ENCODE results near the gene EEF2.
"Not testable (repeated sequence)": the region's sequence is repeated elsewhere in the genome, so short reads cannot be mapped to it uniquely, and the experiment has no call there.

EEF2 gene

DNA sequence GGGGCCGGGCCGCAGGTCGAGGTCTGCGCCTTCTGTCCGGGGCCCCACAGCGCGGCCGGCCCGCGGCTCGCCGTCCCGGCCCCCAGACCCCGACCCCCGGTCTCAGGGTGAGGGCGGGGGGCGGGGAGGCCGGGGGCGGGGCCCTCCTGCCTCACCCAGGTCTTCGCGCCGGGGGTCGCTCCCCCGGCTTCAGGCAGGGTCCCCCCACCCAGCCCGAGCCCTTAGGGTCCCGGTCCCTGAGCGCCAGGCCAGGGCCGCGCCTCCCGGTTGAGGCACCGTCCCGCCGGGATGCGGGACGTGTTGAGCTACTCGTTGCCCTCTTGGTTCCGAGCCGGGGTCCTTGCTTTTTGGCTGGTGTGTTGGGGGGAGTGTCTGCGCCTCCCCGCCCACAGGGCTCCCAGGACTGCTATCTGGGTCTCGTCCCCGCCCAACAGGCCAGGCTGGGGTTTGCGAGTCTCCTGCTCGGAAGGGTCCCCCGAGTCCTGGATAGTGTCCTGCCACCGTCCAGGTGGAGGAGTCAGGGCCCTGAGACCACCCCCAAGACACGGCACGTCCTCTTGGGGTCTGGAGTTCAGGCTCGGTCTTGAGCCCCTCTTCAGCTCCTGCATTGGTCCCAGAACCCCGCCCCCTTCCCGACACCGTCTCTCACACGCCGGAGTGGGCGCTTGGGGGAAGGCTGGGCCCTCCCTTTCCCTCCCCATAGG lies 22.7 kb upstream of the EEF2 start:
- H3K4me3 Mint-ChIP-seq: peak overlapping the region; percentile 92
- no peaks in the 10 kb centered on the region for H3K9me3 Mint-ChIP-seq
- H3K27me3 Mint-ChIP-seq: no peaks in the 10 kb centered on the region
- H3K27ac Mint-ChIP-seq: peak overlapping the region; percentile 82
- H3K36me3 Mint-ChIP-seq: peaks cover 4% of the 10 kb centered on the region
- peaks cover 38% of the 10 kb centered on the region for H3K4me1 Mint-ChIP-seq

DNA sequence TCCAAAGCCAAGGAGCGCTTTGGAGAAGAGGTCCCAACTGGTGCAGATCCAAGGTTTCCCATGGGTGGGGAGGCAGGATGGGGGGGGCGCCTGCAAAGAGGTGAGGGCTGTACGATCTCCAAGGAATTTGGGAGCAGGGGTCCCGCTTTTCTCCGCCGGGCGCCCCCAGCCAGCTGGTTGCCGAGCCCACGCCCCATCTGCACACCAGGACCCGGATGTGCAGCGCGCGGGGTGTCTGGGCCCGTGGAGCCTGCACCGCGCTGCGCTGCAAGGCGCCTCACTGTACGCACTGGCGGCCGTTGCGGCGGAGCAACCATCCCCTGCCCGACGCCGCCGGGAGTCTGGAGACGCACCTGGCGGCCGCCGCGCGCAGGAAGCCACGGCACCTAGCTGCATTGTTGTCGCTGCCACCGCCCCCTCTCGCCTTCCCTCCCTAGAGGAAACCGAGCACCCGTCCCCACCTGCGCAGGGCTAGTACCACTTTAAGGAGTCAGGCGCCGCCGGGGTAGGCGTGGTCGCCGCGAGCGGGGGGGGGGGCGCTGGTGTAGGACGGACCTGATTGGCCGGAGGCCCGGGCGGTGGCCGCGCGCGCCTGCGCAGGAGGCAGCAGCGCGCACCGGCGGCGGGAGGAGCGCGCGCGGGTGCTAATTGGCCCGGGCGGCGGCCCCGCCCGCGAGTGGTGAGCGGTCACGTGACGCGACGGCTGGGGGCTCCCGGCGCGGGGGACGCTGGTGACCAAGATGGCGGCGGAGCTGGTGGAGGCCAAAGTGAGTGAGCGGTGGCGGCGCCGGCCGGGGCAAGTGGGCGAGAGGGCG lies 22.0 kb upstream of the EEF2 start, which contains the start of gene PIAS4:
TSS of gene PIAS4 (plus strand) at position 716 of the 815 bp plus-strand sequence. CDS start at position 741, 25 bp downstream.
- Mint-ChIP-seq H3K4me3 (peak within 1 kb of the TSS; percentile 92), H3K9me3 (no peaks in the 10 kb centered on the region), H3K4me1 (peaks cover 32% of the 10 kb centered on the region), H3K27me3 (no peaks in the 10 kb centered on the region), H3K36me3 (no peaks in the 10 kb centered on the region), H3K27ac (peak within 1 kb of the TSS; percentile 82)

DNA sequence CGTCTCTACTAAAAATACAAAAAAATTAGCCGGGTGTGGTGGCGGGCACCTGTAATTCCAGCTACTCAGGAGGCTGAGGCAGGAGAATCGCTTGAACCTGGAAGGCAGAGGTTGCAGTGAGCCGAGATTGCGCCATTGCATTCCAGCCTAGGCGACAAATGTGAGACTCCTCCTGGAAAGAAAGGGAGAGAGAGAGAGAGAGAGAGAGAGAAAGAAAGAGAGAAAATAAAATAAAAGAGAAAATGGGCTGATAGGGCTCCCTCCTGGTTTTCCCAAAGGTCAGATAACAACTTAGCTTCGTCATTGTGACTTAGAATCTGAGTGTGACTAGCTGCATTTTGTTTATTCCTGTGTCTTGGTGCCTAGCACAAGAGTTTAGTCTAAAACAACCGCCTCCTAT lies 20.2 kb upstream of the EEF2 start:
- H3K36me3 Mint-ChIP-seq, H3K9me3 Mint-ChIP-seq, H3K27me3 Mint-ChIP-seq, H3K27ac Mint-ChIP-seq: not testable (repeated sequence)
- Mint-ChIP-seq H3K4me3 (peak overlapping the region; percentile 19), H3K4me1 (peaks cover 22% of the 10 kb centered on the region)

DNA sequence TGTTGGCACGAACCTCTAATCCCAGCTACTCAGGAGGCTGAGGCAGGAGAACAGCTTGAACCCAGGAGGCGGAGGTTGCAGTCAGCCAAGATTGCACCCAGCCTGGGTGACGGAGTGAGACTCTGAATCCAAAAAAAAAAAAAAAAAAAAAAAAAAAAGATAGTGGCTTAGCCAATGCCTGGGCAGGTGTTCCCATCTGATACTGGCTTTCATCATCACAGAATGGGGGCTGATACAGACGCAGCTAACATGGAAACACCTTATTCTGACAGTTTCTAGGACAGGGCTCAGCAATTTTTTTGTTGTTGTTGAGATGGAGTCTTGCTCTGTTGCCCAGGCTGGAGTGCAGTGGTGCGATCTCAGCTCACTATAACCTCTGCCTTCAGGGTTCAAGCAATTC lies 15.5 kb upstream of the EEF2 start:
- not testable (repeated sequence) for H3K27ac Mint-ChIP-seq, H3K36me3 Mint-ChIP-seq, H3K4me3 Mint-ChIP-seq, H3K27me3 Mint-ChIP-seq, H3K9me3 Mint-ChIP-seq, H3K4me1 Mint-ChIP-seq

DNA sequence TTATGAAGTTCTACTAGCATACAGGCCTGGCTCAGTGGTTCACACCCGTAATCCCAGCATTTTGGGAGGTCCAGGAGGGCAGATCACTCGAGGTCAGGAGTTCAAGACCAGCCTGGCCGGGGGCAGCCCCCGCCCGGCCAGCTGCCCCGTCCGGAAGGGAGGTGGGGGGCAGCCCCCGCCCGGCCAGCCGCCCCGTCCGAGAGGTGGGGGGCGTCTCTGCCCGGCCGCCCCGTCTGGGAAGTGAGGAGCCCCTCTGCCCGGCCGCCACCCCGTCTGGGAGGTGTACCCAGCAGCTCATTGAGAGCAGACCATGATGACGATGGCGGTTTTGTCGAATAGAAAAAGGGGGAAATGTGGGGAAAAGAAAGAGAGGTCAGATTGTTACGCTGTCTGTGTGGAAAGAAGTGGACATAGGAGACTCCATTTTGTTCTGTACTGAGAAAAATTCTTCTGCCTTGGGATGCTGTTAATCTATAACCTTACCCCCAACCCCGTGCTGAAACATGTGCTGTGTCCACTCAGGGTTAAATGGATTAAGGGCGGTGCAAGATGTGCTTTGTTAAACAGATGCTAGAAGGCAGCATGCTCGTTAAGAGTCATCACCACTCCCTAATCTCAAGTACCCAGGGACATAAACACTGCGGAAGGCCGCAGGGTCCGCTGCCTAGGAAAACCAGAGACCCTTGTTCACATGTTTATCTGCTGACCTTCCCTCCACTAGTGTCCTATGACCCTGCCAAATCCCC lies 13.6 kb upstream of the EEF2 start:
- H3K4me3 Mint-ChIP-seq, H3K4me1 Mint-ChIP-seq, H3K9me3 Mint-ChIP-seq, H3K36me3 Mint-ChIP-seq, H3K27ac Mint-ChIP-seq, H3K27me3 Mint-ChIP-seq: not testable (repeated sequence)

DNA sequence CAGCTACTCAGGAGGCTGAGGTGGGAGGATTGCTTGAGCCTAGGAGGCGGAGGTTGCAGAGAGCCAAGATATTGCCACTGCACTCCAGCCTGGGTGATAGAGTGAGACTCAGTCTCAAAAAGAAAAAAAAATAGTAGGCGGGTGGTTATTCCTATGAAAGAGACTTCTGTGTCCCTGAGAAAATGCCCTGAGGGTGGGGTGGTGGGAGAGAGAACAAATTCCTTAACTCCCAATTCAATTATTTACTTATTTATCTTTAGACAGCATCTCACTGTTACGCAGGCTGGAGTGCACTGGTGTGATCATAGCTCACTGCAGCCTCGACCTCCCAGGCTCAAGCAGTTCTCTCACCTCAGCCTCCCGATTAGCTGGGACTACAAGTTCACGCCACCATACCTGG lies 10.3 kb upstream of the EEF2 start:
- Mint-ChIP-seq H3K4me3 (no peak overlapping the region), H3K9me3 (no peaks in the 10 kb centered on the region), H3K27ac (no peak overlapping the region), H3K36me3 (no peaks in the 10 kb centered on the region), H3K27me3 (no peaks in the 10 kb centered on the region), H3K4me1 (peaks cover 6% of the 10 kb centered on the region)

DNA sequence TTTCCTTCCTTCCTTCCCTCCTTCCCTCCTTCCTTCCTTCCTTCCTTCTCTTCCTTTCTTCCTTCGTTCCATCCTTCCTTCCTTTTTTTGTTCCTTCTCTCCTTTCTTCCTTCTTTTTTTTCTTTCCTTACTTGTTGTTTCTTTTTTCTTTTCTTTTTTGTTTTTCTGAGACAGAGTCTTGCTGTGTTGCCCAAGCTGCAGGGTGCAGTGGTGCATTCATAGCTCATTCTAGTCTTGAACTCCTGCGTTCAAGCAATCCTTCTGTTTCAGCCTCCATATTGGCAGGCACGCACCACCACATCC lies 5.5 kb upstream of the EEF2 start:
- H3K4me1 Mint-ChIP-seq: peaks cover 24% of the 10 kb centered on the region
- peak overlapping the region; percentile 92 for H3K27ac Mint-ChIP-seq
- H3K36me3 Mint-ChIP-seq: no peaks in the 10 kb centered on the region
- H3K9me3 Mint-ChIP-seq: no peaks in the 10 kb centered on the region
- H3K4me3 Mint-ChIP-seq: peak overlapping the region; percentile 23
- H3K27me3 Mint-ChIP-seq: no peaks in the 10 kb centered on the region

DNA sequence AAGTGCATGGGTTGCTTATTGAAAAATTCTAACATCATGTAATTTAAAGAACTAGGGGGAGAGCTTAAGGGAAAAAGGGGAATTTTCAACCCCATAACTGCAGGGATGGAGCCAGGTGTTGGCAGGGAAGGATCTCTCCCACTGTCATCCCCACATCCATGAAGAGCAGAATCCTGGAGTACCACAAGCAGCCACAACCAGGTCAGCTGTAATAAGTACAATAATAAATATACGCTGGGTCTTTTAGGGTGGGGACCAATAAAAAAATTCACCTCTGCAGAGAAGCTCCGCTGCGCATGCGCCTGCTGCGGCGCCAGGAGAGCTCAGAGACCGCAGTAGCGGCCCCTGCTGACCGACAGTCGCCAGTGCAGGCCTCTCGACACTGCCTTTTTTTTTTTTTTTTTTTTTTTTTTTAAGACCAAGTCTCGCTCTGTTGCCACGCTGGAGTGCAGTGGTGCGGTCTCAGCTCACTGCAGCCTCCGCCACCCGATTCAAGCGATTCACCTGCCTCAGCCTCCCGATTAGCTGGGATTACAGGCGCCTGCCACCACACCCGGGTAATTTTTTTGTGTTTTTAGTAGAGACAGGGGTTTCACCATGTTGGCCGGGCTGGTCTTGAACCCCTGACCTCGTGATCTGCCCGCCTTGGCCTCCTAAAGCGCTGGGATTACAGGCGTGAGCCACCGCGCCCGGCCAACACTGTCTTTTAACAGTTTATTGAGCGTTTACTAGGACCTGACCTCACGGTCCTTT lies 2.5 kb upstream of the EEF2 start:
- peaks cover 38% of the 10 kb centered on the region for H3K4me1 Mint-ChIP-seq
- no peaks in the 10 kb centered on the region for H3K9me3 Mint-ChIP-seq
- H3K27ac Mint-ChIP-seq: peak overlapping the region; percentile 46
- H3K4me3 Mint-ChIP-seq: peak overlapping the region; percentile 78
- peaks cover 22% of the 10 kb centered on the region for H3K36me3 Mint-ChIP-seq
- H3K27me3 Mint-ChIP-seq: no peaks in the 10 kb centered on the region

DNA sequence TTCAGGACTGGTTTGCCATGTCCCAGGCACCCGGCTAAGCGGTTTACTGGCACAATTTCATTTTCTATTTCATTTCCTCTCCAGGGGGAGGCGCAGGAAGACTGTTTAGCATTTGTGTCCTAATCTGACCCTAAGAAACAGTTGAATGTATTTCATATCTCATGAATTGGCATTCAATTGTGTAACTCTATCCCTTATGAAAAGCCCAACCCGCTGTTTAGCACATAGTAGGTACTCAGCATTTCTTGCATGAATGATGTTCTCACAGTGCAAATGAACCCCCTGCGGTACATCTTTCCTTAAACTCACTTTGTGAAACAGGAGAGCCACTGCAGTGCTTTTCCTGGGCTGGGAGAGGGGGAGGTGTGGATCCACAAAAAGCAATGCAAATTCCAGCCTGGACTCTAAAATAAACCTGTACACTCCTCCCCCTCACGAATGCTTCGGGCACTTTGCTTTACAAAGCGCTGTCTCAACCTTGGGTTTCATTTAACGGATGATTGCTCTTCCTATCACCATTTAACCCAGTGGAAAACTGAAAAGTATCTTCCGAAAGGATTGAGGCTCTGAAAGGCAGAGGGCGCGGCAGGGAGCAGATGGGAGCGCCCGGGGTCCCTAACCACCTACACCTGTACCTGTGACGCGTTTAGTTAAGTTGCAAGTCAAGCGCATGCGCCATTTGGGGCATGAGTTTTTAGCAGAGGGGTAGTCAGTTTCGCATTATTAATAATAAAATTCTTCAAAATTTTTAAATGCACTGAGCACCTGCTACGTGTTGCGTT lies 1.2 kb upstream of the EEF2 start:
- peak overlapping the region; percentile 98 for H3K4me3 Mint-ChIP-seq
- H3K36me3 Mint-ChIP-seq: peaks cover 25% of the 10 kb centered on the region
- H3K27ac Mint-ChIP-seq: peak overlapping the region; percentile 89
- no peaks in the 10 kb centered on the region for H3K9me3 Mint-ChIP-seq
- H3K4me1 Mint-ChIP-seq: peaks cover 46% of the 10 kb centered on the region
- H3K27me3 Mint-ChIP-seq: no peaks in the 10 kb centered on the region

DNA sequence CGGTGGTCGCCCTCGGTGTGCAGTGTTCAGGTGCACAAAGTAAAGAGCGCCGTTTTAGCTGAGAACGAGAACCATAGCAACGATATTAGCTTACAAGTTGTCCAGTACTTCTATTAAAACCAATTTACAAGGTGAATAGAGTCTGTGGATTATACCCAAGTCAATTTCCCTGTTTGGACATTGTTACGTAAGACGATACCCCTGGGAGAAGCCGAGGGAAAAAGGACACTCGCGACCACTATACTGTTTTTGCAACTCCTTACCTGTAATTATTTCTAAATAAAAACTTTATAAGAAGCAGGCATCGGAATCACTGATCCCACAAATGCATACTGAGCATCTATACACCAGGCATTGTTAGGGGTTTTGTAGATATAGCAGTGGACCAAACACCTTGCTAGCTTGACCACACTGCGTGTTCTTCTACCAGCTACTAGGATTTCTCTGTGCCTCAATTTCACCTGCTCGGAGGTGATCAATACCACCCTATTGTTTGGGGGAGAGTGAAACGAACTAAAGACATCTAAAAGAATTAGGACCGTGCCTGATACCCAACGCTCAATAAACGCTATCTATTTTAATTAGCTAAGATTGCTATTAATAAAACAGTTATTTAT lies 488 bp upstream of the EEF2 start:
- Mint-ChIP-seq H3K4me3 (peak overlapping the region; percentile 98), H3K9me3 (no peaks in the 10 kb centered on the region), H3K27ac (peak overlapping the region; percentile 98), H3K36me3 (peaks cover 28% of the 10 kb centered on the region), H3K4me1 (peaks cover 50% of the 10 kb centered on the region), H3K27me3 (no peaks in the 10 kb centered on the region)

DNA sequence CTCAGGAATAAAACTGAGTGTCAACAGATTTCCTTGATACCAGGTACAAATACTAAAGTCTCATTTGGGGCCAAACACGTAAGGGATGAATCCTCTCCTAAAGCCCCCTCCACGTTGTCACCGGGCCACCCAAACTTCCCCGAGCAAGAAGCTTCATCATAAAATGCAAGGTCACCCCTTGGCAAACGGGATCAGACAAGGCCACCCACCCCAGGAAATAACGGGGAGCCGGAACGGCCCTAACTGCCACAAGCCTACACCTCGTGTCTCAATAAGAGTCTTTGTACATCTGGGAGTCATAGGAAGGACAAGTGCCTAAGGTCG lies 717 bp downstream of the EEF2 start:
- Mint-ChIP-seq H3K36me3 (peaks cover 29% of the 10 kb centered on the region), H3K4me1 (peaks cover 48% of the 10 kb centered on the region), H3K27me3 (no peaks in the 10 kb centered on the region), H3K9me3 (no peaks in the 10 kb centered on the region), H3K27ac (peak overlapping the region; percentile 98), H3K4me3 (peak overlapping the region; percentile 98)

DNA sequence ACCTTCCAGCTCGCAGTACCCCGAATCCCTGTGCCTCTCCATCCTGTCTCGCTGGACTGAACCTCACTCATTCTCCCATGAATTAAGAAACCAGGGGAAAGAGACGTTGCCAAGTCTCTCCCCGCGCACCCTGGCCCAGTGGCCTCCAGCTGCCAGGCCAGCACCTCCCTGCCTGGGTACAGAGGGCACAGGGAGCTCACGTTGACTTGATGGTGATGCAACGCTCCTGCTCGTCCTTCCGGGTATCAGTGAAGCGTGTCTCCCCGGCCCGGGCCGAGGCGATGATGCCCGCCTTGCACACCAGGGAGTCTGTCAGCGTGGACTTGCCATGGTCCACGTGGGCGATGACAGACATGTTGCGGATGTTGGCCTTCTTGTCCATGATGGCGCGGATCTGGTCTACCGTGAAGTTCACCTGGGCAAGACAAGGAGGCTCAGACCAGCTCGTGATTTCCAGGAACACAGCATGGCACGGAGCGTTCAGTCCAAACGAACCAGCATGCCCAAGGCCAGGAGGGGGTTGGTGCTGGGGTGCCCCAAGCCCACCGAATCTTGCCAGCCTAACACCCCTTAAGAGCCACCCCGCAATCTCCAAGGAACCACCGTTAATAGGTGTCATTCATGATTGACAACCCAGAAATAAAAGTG lies 1.2 kb downstream of the EEF2 start:
- H3K4me3 Mint-ChIP-seq: peak overlapping the region; percentile 98
- H3K27me3 Mint-ChIP-seq: no peaks in the 10 kb centered on the region
- H3K4me1 Mint-ChIP-seq: peaks cover 51% of the 10 kb centered on the region
- no peaks in the 10 kb centered on the region for H3K9me3 Mint-ChIP-seq
- peaks cover 29% of the 10 kb centered on the region for H3K36me3 Mint-ChIP-seq
- peak overlapping the region; percentile 98 for H3K27ac Mint-ChIP-seq

DNA sequence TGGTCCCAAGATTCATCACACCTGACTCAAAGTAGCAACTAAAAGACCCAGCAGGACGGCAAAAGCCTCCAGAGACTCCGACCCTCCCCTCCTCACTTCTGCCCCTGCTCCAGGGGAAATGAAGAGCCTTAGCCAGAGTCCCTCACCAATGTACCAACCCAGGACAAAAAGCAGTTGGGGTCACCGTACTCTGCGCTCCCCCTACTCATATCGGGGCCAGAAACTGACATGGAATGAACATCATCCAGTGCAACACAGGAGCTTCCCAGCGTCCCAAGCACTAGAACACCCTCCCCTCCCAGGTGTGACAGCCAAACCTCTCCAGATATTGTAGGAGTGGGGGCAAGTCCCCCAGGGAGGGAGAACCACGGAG lies 1.7 kb downstream of the EEF2 start:
- Mint-ChIP-seq H3K9me3 (no peaks in the 10 kb centered on the region), H3K36me3 (peaks cover 29% of the 10 kb centered on the region), H3K4me1 (peaks cover 54% of the 10 kb centered on the region), H3K27ac (peak overlapping the region; percentile 98), H3K27me3 (no peaks in the 10 kb centered on the region), H3K4me3 (peak overlapping the region; percentile 98)

Data from activated naive CD4-positive, alpha-beta T cell treated with anti-CD3 and anti-CD28 coated beads, Interleukin-2, amount 50 U/mL, for 24 hours (primary cell).